HFFc6 (cell line): ENCODE results near the gene THBS2. TPM values are rescaled to one million over a fixed set of nuclear protein-coding genes. Genes with fewer than 3 reads are reported as not detected.

Experiments
- DNase-seq: peaks from one replicate; pipeline ENCODE4 v3.0.0-alpha.2; 2018
- H3K27ac Mint-ChIP-seq: 2 replicates; pipeline ENCODE4 v1.8.0; 2020; ENCODE audit warnings: mild to moderate bottlenecking, mixed read lengths
- H3K27me3 Mint-ChIP-seq: 2 replicates; pipeline ENCODE4 v1.8.0; 2021; ENCODE audit warnings: mild to moderate bottlenecking, moderate library complexity, mixed read lengths; ENCODE audit not compliant: insufficient read depth
- H3K36me3 Mint-ChIP-seq: 2 replicates; pipeline ENCODE4 v1.8.0; 2021; ENCODE audit warnings: low read depth, mixed read lengths
- H3K4me1 Mint-ChIP-seq: 2 replicates; pipeline ENCODE4 v1.8.0; 2020; ENCODE audit warnings: low read depth, mixed read lengths
- H3K4me3 Mint-ChIP-seq: 2 replicates; pipeline ENCODE4 v1.8.0; 2020; ENCODE audit warnings: mild to moderate bottlenecking, moderate library complexity, mixed read lengths
- H3K9me3 Mint-ChIP-seq: 2 replicates; pipeline ENCODE4 v1.8.0; 2020; ENCODE audit warnings: mild to moderate bottlenecking, mixed read lengths
- total RNA-seq, 6 experiments: library from RNA; stranded (reverse); fragmentation: NEBNext Ultra II Directional; extraction: Animal tissue kit (Norgen Biotek cat#: 25700); gene quantifications; 2 replicates in 1 of 6; 3 replicates in 5 of 6; pipeline ENCODE4 v1.2.3, GENCODE V29; 2021
- TF ChIP-seq, protein P1 (sequence below): fragments of 200-600 bp; sonication (generic); IDR thresholded peaks from 2 replicates; pipeline ENCODE4 v1.5.0; 2021; ENCODE audit warnings: antibody characterized with exemption, mild to moderate bottlenecking

The THBS2 gene
- total RNA-seq, 6 experiments from 2014 or later: 156 to 254 (median 218) TPM

DNA sequence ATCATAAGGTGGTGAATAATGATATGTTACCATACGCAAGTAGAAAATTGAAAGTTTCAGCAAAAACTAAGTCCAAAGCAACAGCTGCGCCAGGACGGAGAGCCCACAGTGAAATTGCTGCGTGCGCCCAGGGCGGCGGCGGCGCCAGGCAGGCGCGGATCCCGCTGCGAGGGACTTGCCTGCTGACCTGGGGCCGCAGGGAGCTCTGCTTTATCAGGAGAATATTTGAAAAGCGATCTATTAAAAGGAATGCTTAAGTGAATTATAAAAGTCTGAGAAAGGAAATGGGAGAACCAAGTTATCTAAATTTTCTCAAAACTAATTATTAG lies 85.4 kb downstream of the THBS2 start:
- Mint-ChIP-seq H3K4me3 (peak overlapping the region; percentile 63; the same call in 1 of the 2 replicates), H3K36me3 (peaks cover 39% of the 10 kb centered on the region), H3K27ac (peak overlapping the region; percentile 96), H3K4me1 (peaks cover 81% of the 10 kb centered on the region), H3K27me3 (no peaks in the 10 kb centered on the region; the same call in 1 of the 2 replicates), H3K9me3 (no peaks in the 10 kb centered on the region; the same call in 1 of the 2 replicates)
- TF ChIP-seq, protein P1, sequence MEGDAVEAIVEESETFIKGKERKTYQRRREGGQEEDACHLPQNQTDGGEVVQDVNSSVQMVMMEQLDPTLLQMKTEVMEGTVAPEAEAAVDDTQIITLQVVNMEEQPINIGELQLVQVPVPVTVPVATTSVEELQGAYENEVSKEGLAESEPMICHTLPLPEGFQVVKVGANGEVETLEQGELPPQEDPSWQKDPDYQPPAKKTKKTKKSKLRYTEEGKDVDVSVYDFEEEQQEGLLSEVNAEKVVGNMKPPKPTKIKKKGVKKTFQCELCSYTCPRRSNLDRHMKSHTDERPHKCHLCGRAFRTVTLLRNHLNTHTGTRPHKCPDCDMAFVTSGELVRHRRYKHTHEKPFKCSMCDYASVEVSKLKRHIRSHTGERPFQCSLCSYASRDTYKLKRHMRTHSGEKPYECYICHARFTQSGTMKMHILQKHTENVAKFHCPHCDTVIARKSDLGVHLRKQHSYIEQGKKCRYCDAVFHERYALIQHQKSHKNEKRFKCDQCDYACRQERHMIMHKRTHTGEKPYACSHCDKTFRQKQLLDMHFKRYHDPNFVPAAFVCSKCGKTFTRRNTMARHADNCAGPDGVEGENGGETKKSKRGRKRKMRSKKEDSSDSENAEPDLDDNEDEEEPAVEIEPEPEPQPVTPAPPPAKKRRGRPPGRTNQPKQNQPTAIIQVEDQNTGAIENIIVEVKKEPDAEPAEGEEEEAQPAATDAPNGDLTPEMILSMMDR: no peak
- DNase-seq: no peak

GRCh38 chr6:169167581-169168301 lies 85.9 kb downstream of the THBS2 start:
- Mint-ChIP-seq H3K36me3 (peaks cover 41% of the 10 kb centered on the region), H3K9me3 (no peaks in the 10 kb centered on the region; the same call in 1 of the 2 replicates), H3K4me1 (peaks cover 81% of the 10 kb centered on the region), H3K27ac (peak overlapping the region; percentile 96), H3K4me3 (peak overlapping the region; percentile 63; the same call in 1 of the 2 replicates), H3K27me3 (peaks cover 2% of the 10 kb centered on the region)
- peak; percentile 71 for DNase-seq
- TF ChIP-seq, protein P1: no peak

GRCh38 chr6:169166896-169167580 lies 86.6 kb downstream of the THBS2 start:
- Mint-ChIP-seq H3K9me3 (no peaks in the 10 kb centered on the region; the same call in 1 of the 2 replicates), H3K36me3 (peaks cover 48% of the 10 kb centered on the region), H3K4me1 (peaks cover 81% of the 10 kb centered on the region), H3K27me3 (peaks cover 2% of the 10 kb centered on the region), H3K27ac (peak overlapping the region; percentile 96), H3K4me3 (no peak overlapping the region)
- TF ChIP-seq, protein P1: no peak
- DNase-seq: no peak
